ENCODE measurements around the gene ABCA4. TPM values are rescaled to one million over a fixed set of nuclear protein-coding genes. Genes with fewer than 3 reads are reported as not detected.

ABCA4 gene
- total RNA-seq, 2 experiments from 2014 or later: not detected

- CTCF ChIA-PET: no interaction called here
- DNase-seq: no peak
- POLR2A ChIA-PET: no interaction called here
- H3K9me3 Mint-ChIP-seq (ENCODE audit: insufficient read depth): no peaks in the 10 kb centered on the region
- H3K36me3 Mint-ChIP-seq (ENCODE audit: low read depth): no peaks in the 10 kb centered on the region
- no peak for ATAC-seq
- no peak overlapping the region for H3K4me3 Mint-ChIP-seq
- peaks cover 25% of the 10 kb centered on the region for H3K27me3 Mint-ChIP-seq (ENCODE audit: low read depth)
- H3K4me1 Mint-ChIP-seq (ENCODE audit: low read depth): peaks cover 22% of the 10 kb centered on the region
- no peak overlapping the region for H3K27ac Mint-ChIP-seq
Measured at GRCh38 chr1:94087193-94087592, 33.8 kb downstream of the ABCA4 start.

- POLR2A ChIA-PET: no interaction called here
- CTCF ChIA-PET: interaction anchor here (0.9 to 2.0 kb wide), 5 partner anchors 8 to 45 kb away, joined by 3 to 10 read pairs (median 3); no protein-coding TSS in a partner anchor
- Mint-ChIP-seq H3K36me3 (ENCODE audit: low read depth) (no peaks in the 10 kb centered on the region), H3K27ac (no peak overlapping the region), H3K27me3 (ENCODE audit: low read depth) (peaks cover 25% of the 10 kb centered on the region), H3K4me3 (no peak overlapping the region), H3K4me1 (ENCODE audit: low read depth) (peaks cover 4% of the 10 kb centered on the region), H3K9me3 (ENCODE audit: insufficient read depth) (no peaks in the 10 kb centered on the region)
- DNase-seq (no peak), ATAC-seq (no peak)
Measured at GRCh38 chr1:94084547-94084946, 36.4 kb downstream of the ABCA4 start.

- POLR2A ChIA-PET: no interaction called here
Measured at GRCh38 chr1:94084085-94084484, 36.9 kb downstream of the ABCA4 start.

GRCh38 chr1:94083681-94084080, 37.3 kb downstream of the ABCA4 start:
- DNase-seq (no peak), ATAC-seq (no peak)
- Mint-ChIP-seq H3K4me3 (no peak overlapping the region), H3K27ac (no peak overlapping the region), H3K4me1 (ENCODE audit: low read depth) (peaks cover 8% of the 10 kb centered on the region), H3K36me3 (ENCODE audit: low read depth) (no peaks in the 10 kb centered on the region), H3K27me3 (ENCODE audit: low read depth) (peaks cover 25% of the 10 kb centered on the region), H3K9me3 (ENCODE audit: insufficient read depth) (no peaks in the 10 kb centered on the region)
- ChIA-PET POLR2A (no interaction called here), CTCF (interaction anchor here (0.9 to 2.0 kb wide), 5 partner anchors 19 to 44 kb away, joined by 3 to 10 read pairs (median 4); no protein-coding TSS in a partner anchor)

More at GRCh38 chr1:94084085-94084484, 36.9 kb downstream of the ABCA4 start:
- CTCF ChIA-PET: interaction anchor here (0.9 to 2.0 kb wide), 5 partner anchors 20 to 44 kb away, joined by 3 to 10 read pairs (median 4); no protein-coding TSS in a partner anchor
- Mint-ChIP-seq H3K9me3 (ENCODE audit: insufficient read depth) (no peaks in the 10 kb centered on the region), H3K27me3 (ENCODE audit: low read depth) (peaks cover 25% of the 10 kb centered on the region), H3K27ac (no peak overlapping the region), H3K4me3 (no peak overlapping the region), H3K36me3 (ENCODE audit: low read depth) (no peaks in the 10 kb centered on the region), H3K4me1 (ENCODE audit: low read depth) (peaks cover 4% of the 10 kb centered on the region)
- ATAC-seq (no peak), DNase-seq (no peak)

GRCh38 chr1:94081566-94082344, 39.2 kb downstream of the ABCA4 start:
- CTCF ChIA-PET: no interaction called here
- H3K27me3 Mint-ChIP-seq (ENCODE audit: low read depth): peaks cover 28% of the 10 kb centered on the region
- H3K9me3 Mint-ChIP-seq (ENCODE audit: insufficient read depth): no peaks in the 10 kb centered on the region
- H3K4me3 Mint-ChIP-seq: no peak overlapping the region
- H3K36me3 Mint-ChIP-seq (ENCODE audit: low read depth): no peaks in the 10 kb centered on the region
- H3K4me1 Mint-ChIP-seq (ENCODE audit: low read depth): peaks cover 11% of the 10 kb centered on the region
- no peak overlapping the region for H3K27ac Mint-ChIP-seq
- DNase-seq (no peak), ATAC-seq (no peak)
- POLR2A ChIA-PET: no interaction called here

GRCh38 chr1:94079989-94080388, 41.0 kb downstream of the ABCA4 start:
- CTCF ChIA-PET: no interaction called here

GRCh38 chr1:94079080-94079940, 41.6 kb downstream of the ABCA4 start:
- POLR2A ChIA-PET: no interaction called here
- peaks cover 11% of the 10 kb centered on the region for H3K4me1 Mint-ChIP-seq (ENCODE audit: low read depth)
- no peak overlapping the region for H3K4me3 Mint-ChIP-seq
- no peak for DNase-seq
- H3K27me3 Mint-ChIP-seq (ENCODE audit: low read depth): peaks cover 15% of the 10 kb centered on the region
- H3K36me3 Mint-ChIP-seq (ENCODE audit: low read depth): no peaks in the 10 kb centered on the region
- H3K9me3 Mint-ChIP-seq (ENCODE audit: insufficient read depth): no peaks in the 10 kb centered on the region
- CTCF ChIA-PET: no interaction called here
- H3K27ac Mint-ChIP-seq: no peak overlapping the region
- no peak for ATAC-seq

More at GRCh38 chr1:94079989-94080388, 41.0 kb downstream of the ABCA4 start:
- POLR2A ChIA-PET: no interaction called here
- DNase-seq (no peak), ATAC-seq (no peak)
- Mint-ChIP-seq H3K27ac (no peak overlapping the region), H3K36me3 (ENCODE audit: low read depth) (no peaks in the 10 kb centered on the region), H3K9me3 (ENCODE audit: insufficient read depth) (no peaks in the 10 kb centered on the region), H3K4me1 (ENCODE audit: low read depth) (peaks cover 11% of the 10 kb centered on the region), H3K4me3 (no peak overlapping the region), H3K27me3 (ENCODE audit: low read depth) (peaks cover 19% of the 10 kb centered on the region)

- Mint-ChIP-seq H3K4me1 (ENCODE audit: low read depth) (peaks cover 32% of the 10 kb centered on the region), H3K27ac (peak overlapping the region; percentile 74), H3K9me3 (ENCODE audit: insufficient read depth) (no peaks in the 10 kb centered on the region), H3K4me3 (peak overlapping the region; percentile 9), H3K36me3 (ENCODE audit: low read depth) (no peaks in the 10 kb centered on the region), H3K27me3 (ENCODE audit: low read depth) (peaks cover 11% of the 10 kb centered on the region)
- CTCF ChIA-PET: interaction anchor here (1.4 to 4.6 kb wide), 3 partner anchors 11 to 391 kb away, joined by 3 to 23 read pairs (median 3); no protein-coding TSS in a partner anchor
- DNase-seq (peak; percentile 41), ATAC-seq (peak; percentile 57)
- POLR2A ChIA-PET: no interaction called here
Measured at GRCh38 chr1:94072840-94073522, 48.0 kb downstream of the ABCA4 start.

GRCh38 chr1:94071976-94072375, 49.0 kb downstream of the ABCA4 start:
- Mint-ChIP-seq H3K36me3 (ENCODE audit: low read depth) (no peaks in the 10 kb centered on the region), H3K4me3 (no peak overlapping the region), H3K27me3 (ENCODE audit: low read depth) (peaks cover 7% of the 10 kb centered on the region), H3K4me1 (ENCODE audit: low read depth) (peaks cover 32% of the 10 kb centered on the region), H3K9me3 (ENCODE audit: insufficient read depth) (no peaks in the 10 kb centered on the region), H3K27ac (no peak overlapping the region)
- CTCF ChIA-PET: interaction anchor here (0.9 to 4.6 kb wide), 4 partner anchors 10 to 392 kb away, joined by 3 to 23 read pairs (median 4); no protein-coding TSS in a partner anchor
- DNase-seq (no peak), ATAC-seq (no peak)
- POLR2A ChIA-PET: interaction anchor here (0.5 kb wide), 1 partner anchor 271 kb away, joined by 3 read pairs; no protein-coding TSS in a partner anchor

- H3K4me3 Mint-ChIP-seq: no peak overlapping the region
- ATAC-seq (no peak), DNase-seq (no peak)
- H3K27me3 Mint-ChIP-seq (ENCODE audit: low read depth): peaks cover 6% of the 10 kb centered on the region
- CTCF ChIA-PET: interaction anchor here (1.3 to 4.6 kb wide), 4 partner anchors 9 to 392 kb away, joined by 3 to 23 read pairs (median 8); no protein-coding TSS in a partner anchor
- no peaks in the 10 kb centered on the region for H3K36me3 Mint-ChIP-seq (ENCODE audit: low read depth)
- H3K27ac Mint-ChIP-seq: no peak overlapping the region
- peaks cover 32% of the 10 kb centered on the region for H3K4me1 Mint-ChIP-seq (ENCODE audit: low read depth)
- POLR2A ChIA-PET: interaction anchor here (0.5 kb wide), 1 partner anchor 272 kb away, joined by 3 read pairs; no protein-coding TSS in a partner anchor
- no peaks in the 10 kb centered on the region for H3K9me3 Mint-ChIP-seq (ENCODE audit: insufficient read depth)
Measured at GRCh38 chr1:94071391-94071790, 49.6 kb downstream of the ABCA4 start.

GRCh38 chr1:94070865-94071264, 50.1 kb downstream of the ABCA4 start:
- peaks cover 6% of the 10 kb centered on the region for H3K27me3 Mint-ChIP-seq (ENCODE audit: low read depth)
- POLR2A ChIA-PET: interaction anchor here (0.9 kb wide), 1 partner anchor 20 kb away, joined by 3 read pairs; no protein-coding TSS in a partner anchor
- DNase-seq: no peak
- no peak overlapping the region for H3K27ac Mint-ChIP-seq
- peaks cover 32% of the 10 kb centered on the region for H3K4me1 Mint-ChIP-seq (ENCODE audit: low read depth)
- ATAC-seq: no peak
- H3K9me3 Mint-ChIP-seq (ENCODE audit: insufficient read depth): no peaks in the 10 kb centered on the region
- H3K36me3 Mint-ChIP-seq (ENCODE audit: low read depth): no peaks in the 10 kb centered on the region
- CTCF ChIA-PET: interaction anchor here (1.3 to 4.6 kb wide), 3 partner anchors 9 to 31 kb away, joined by 5 to 23 read pairs (median 10); no protein-coding TSS in a partner anchor
- H3K4me3 Mint-ChIP-seq: no peak overlapping the region
